Stomach (tissue), 9 donors: ENCODE data around the gene RNLS. TPM values are rescaled to one million over a fixed set of nuclear protein-coding genes. Genes with fewer than 3 reads are reported as not detected.

ENCODE experiments used
- DNase-seq, 2 donors: peaks; one replicate each; pipeline versions ENCODE4 v3.0.0 to v3.0.0-alpha.2; 2013 to 2019
- H3K27ac ChIP-seq, 5 donors: fragments of 200-600 bp in 4 of 5; sonication (generic) in 4 of 5; one replicate each; pipeline ENCODE4 v1.5.1; 2013 to 2019; ENCODE audit warnings: mild to moderate bottlenecking in 1 of 5, moderate library complexity in 1 of 5
- H3K27me3 ChIP-seq, 3 donors: fragments of 200-600 bp; sonication (generic); one replicate each; pipeline ENCODE4 v1.5.1; 2017 to 2019; ENCODE audit warnings: mixed run types in 1 of 3
- H3K36me3 ChIP-seq, 4 donors: fragments of 200-600 bp; sonication (generic); 1 replicate in 3 of 4; 2 replicates in 1 of 4; pipeline ENCODE4 v1.5.1; 2016 to 2019
- H3K4me1 ChIP-seq, 4 donors: fragments of 200-600 bp; sonication (generic); one replicate each; pipeline ENCODE4 v1.5.1; 2016 to 2019
- H3K4me3 ChIP-seq, 4 donors: fragments of 200-600 bp; sonication (generic) in 3 of 4; one replicate each; pipeline ENCODE4 v1.5.1; 2016 to 2019; ENCODE audit warnings: mild to moderate bottlenecking in 1 of 4
- H3K9me3 ChIP-seq, 4 donors: fragments of 200-600 bp; sonication (generic); one replicate each; pipeline ENCODE4 v1.5.1; 2016 to 2019
- EP300 ChIP-seq: sonication (generic); formaldehyde crosslinking; IDR thresholded peaks from one replicate; pipeline ENCODE4 v1.6.1; 2017; ENCODE audit warnings: antibody characterized with exemption
- POLR2A ChIP-seq, 4 donors: fragments of 450-650 bp; IDR thresholded peaks; one replicate each; pipeline ENCODE4 v1.6.1; 2016; ENCODE audit warnings: antibody characterized with exemption in 4 of 4, control low read depth in 2 of 4, mild to moderate bottlenecking in 1 of 4, moderate library complexity in 1 of 4
- POLR2AphosphoS5 ChIP-seq, 3 donors: sonication (generic); formaldehyde crosslinking; IDR thresholded peaks; one replicate each; pipeline ENCODE4 v1.6.1; 2016; ENCODE audit warnings: antibody characterized with exemption in 3 of 3
- WGBS, 5 donors: extraction: QIAGEN DNeasy Blood & Tissue Kit in 3 of 5; methylation state at CpG; one replicate each; pipeline versions ENCODE4 v1.1.5 to v1.1.7; 2013 to 2018; 5-methylcytosine and 5-hydroxymethylcytosine counted together
- intact Hi-C: fragments of 100-400 bp; cut with DNase I; formaldehyde crosslinking; loops from one replicate; pipeline ENCODE4 v1.15.1; 2023; ENCODE audit warnings: low total_unique reads
- polyA plus RNA-seq, 3 donors: library from polyadenylated mRNA; stranded (reverse); fragments of 200-250 nt; gene quantifications; one replicate each; pipeline ENCODE4 v1.2.3, GENCODE V29; 2013
- total RNA-seq, 5 donors: library from RNA; depleted of rRNA; stranded (reverse); fragments of >200 nt; gene quantifications; one replicate each; pipeline versions ENCODE4 v1.1.0 to v1.2.3, GENCODE V29; 2014 to 2016
- TF ChIP-seq, protein P1 (sequence below), 7 experiments: fragments of 450-650 bp in 4 of 7; fragments of 200-600 bp in 3 of 7; sonication (generic) in 3 of 7; IDR thresholded peaks; one replicate each; pipeline ENCODE4 v1.5.1; 2016 to 2019; ENCODE audit warnings: antibody characterized with exemption in 7 of 7, control low read depth in 2 of 7, mild to moderate bottlenecking in 1 of 7
- donor health status: healthy with polysubstance abuse.
- donor health status: Bipolar disorder and iron deficiency.
- donor health status: healthy.

The RNLS gene
- total and polyA plus RNA-seq, 8 donors, result 6.7 to 21.5 (median 11.6) TPM; not detected in 2

DNA sequence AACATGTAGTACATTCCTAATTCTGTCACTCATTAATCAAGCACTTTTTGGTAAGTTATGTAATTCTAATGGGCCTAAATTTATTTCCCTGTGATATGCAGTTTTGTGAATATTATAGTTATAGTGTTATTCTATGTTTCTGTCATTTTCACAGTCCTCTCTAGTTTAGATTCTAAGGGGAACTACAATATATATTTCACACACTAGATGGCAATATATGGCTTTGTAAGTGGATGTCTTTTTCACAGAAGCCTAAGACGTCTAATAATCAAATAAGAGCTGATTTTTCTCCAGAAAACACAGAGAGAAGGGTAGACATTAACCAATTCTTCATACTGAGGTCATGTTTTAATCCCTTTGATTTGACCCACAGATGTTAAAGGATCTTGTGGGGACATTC lies 18.0 kb downstream of the RNLS start:
- peak in 1 of 2 donors; percentile 58 for DNase-seq
- intact Hi-C loops, result no loop called here
- Histone ChIP-seq H3K27me3 (no peaks in the 10 kb centered on the region), H3K4me3 (no peak overlapping the region), H3K4me1 (peaks cover 0 to 8% (median 0%) of the 10 kb centered on the region in 4 donors), H3K9me3 (no peaks in the 10 kb centered on the region), H3K36me3 (no peaks in the 10 kb centered on the region), H3K27ac (peak overlapping the region in 2 of 5 donors; percentile 21 to 56)
- no peak for TF ChIP-seq EP300
- TF ChIP-seq, protein P1, sequence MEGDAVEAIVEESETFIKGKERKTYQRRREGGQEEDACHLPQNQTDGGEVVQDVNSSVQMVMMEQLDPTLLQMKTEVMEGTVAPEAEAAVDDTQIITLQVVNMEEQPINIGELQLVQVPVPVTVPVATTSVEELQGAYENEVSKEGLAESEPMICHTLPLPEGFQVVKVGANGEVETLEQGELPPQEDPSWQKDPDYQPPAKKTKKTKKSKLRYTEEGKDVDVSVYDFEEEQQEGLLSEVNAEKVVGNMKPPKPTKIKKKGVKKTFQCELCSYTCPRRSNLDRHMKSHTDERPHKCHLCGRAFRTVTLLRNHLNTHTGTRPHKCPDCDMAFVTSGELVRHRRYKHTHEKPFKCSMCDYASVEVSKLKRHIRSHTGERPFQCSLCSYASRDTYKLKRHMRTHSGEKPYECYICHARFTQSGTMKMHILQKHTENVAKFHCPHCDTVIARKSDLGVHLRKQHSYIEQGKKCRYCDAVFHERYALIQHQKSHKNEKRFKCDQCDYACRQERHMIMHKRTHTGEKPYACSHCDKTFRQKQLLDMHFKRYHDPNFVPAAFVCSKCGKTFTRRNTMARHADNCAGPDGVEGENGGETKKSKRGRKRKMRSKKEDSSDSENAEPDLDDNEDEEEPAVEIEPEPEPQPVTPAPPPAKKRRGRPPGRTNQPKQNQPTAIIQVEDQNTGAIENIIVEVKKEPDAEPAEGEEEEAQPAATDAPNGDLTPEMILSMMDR (IDR thresholded peaks at IDR 0.05), result peak in 5 of 7 experiments; percentile 19 to 54 (median 33)
- 0 to 7% (median 0%) methylated on average over 1 of the region's 1 CpG for WGBS, 5 donors

DNA sequence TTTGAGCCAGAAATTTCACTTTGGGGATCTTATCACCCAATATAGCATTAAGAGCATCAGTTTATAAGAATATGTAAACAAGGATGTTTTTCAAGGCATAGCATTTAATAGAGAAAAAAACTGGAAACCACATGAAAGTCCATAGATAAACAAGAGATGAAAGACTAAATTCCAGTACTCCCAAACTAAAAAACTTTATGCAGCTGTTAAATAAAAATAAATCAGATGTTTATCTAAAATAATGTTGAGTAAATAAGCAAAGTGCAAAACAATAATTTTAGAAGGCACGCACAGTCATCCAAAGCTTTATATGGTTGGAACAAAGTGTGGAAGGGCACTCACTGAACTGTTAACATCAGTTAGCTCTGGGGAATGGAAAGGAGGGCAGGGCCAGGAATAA lies 21.0 kb downstream of the RNLS start:
- WGBS, 5 donors, result 81 to 89% (median 85%) methylated on average over 1 of the region's 1 CpG
- H3K27me3 ChIP-seq, result no peaks in the 10 kb centered on the region

DNA sequence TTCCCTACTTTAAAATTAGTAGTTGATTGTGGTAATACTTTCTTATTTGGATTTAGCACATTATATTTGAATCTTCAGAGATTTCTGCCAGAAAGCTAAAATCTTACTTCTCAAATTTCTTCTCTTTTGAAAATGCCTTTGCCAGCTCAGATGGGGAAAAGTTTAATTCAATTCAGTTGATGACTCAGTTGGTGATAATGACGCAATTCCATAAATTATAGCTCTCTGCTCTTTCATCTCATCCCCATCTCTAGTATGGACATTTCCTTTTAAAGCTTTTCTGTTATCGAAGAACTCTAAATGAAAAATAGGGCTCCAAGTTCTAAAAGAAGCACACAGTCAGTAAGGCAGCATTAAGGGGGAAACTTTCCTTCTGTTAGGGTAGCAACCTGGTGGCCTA lies 25.5 kb downstream of the RNLS start:
- TF ChIP-seq EP300 (no peak), POLR2A (IDR thresholded peaks at IDR 0.05) (no peak), POLR2AphosphoS5 (IDR thresholded peaks at IDR 0.05) (no peak)
- TF ChIP-seq, protein P1 (IDR thresholded peaks at IDR 0.05), result no peak
- no peaks in the 10 kb centered on the region for H3K36me3 ChIP-seq
- H3K4me3 ChIP-seq, result no peak overlapping the region
- H3K4me1 ChIP-seq, result peaks cover 0 to 11% (median 5%) of the 10 kb centered on the region in 4 donors
- intact Hi-C loops, result no loop called here
- WGBS, 5 donors, result 74 to 91% (median 77%) methylated on average over 2 of the region's 2 CpGs
- no peak overlapping the region for H3K27ac ChIP-seq
- no peaks in the 10 kb centered on the region for H3K9me3 ChIP-seq
- DNase-seq, result no peak
- no peaks in the 10 kb centered on the region for H3K27me3 ChIP-seq

More for the DNA sequence above, 21.0 kb downstream of the RNLS start:
- Histone ChIP-seq H3K27ac (no peak overlapping the region), H3K4me3 (no peak overlapping the region), H3K4me1 (peaks cover 0 to 8% (median 0%) of the 10 kb centered on the region in 4 donors), H3K9me3 (no peaks in the 10 kb centered on the region), H3K36me3 (no peaks in the 10 kb centered on the region)
- TF ChIP-seq, protein P1 (IDR thresholded peaks at IDR 0.05), result no peak
- TF ChIP-seq EP300 (no peak), POLR2A (IDR thresholded peaks at IDR 0.05) (no peak), POLR2AphosphoS5 (IDR thresholded peaks at IDR 0.05) (no peak)
- intact Hi-C loops, result no loop called here
- no peak for DNase-seq

DNA sequence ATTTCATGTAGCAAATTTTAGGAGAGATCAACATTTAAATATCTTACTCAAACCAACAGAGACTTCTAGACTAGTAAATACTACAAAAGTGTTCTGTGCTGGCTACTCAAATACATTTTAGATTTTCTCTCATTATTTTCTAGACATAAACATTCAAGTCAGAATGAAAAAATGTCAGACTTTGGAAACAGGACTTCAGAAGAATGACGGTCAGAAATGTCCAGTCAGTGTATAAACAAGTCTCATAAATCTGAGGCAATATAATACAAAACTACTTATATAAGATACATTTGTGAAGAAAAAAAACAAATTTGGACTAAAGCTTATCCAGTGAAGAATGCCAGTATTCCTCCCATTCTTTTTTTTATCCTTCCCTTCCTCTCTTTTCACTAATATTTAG lies 25.9 kb downstream of the RNLS start:
- intact Hi-C loops, result no loop called here
- DNase-seq, result no peak
- no peak for TF ChIP-seq POLR2A (IDR thresholded peaks at IDR 0.05)
- no peak for TF ChIP-seq POLR2AphosphoS5 (IDR thresholded peaks at IDR 0.05)
- no peak for TF ChIP-seq EP300
- TF ChIP-seq, protein P1 (IDR thresholded peaks at IDR 0.05), result no peak
- Histone ChIP-seq H3K4me3 (no peak overlapping the region), H3K4me1 (peaks cover 0 to 11% (median 5%) of the 10 kb centered on the region in 4 donors), H3K27me3 (no peaks in the 10 kb centered on the region), H3K36me3 (no peaks in the 10 kb centered on the region), H3K9me3 (no peaks in the 10 kb centered on the region), H3K27ac (no peak overlapping the region)
- 63 to 82% (median 75%) methylated on average over 1 of the region's 1 CpG for WGBS, 5 donors
